ENCODE measurements around the gene FMO5.

DNA sequence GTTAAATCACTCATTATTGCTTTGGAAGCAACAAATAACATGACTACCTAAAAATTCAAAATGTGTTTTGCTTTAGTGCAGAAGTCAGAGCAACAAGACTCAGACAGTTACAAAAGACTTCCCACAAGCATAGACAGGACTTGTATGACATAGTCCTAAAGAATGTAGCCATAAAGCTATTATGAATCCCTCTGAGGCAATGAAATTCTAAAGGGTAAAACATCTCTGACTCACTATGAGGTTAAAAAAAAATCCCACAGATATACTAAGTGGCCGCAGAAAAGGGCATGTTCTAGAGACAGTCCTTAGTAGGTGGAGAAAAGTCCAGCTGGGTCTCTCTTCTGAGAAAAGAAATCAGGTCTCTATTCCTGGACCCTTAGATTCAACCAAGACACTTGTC is 57.8 kb downstream of the FMO5 start:
- TF ChIP-seq, protein P1, sequence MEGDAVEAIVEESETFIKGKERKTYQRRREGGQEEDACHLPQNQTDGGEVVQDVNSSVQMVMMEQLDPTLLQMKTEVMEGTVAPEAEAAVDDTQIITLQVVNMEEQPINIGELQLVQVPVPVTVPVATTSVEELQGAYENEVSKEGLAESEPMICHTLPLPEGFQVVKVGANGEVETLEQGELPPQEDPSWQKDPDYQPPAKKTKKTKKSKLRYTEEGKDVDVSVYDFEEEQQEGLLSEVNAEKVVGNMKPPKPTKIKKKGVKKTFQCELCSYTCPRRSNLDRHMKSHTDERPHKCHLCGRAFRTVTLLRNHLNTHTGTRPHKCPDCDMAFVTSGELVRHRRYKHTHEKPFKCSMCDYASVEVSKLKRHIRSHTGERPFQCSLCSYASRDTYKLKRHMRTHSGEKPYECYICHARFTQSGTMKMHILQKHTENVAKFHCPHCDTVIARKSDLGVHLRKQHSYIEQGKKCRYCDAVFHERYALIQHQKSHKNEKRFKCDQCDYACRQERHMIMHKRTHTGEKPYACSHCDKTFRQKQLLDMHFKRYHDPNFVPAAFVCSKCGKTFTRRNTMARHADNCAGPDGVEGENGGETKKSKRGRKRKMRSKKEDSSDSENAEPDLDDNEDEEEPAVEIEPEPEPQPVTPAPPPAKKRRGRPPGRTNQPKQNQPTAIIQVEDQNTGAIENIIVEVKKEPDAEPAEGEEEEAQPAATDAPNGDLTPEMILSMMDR (tag by site-specific recombination; IDR thresholded peaks at IDR 0.05): no peak
- no peak for TF ChIP-seq GLI4 (tag by site-specific recombination; IDR thresholded peaks at IDR 0.05)
- TF ChIP-seq, protein P2, sequence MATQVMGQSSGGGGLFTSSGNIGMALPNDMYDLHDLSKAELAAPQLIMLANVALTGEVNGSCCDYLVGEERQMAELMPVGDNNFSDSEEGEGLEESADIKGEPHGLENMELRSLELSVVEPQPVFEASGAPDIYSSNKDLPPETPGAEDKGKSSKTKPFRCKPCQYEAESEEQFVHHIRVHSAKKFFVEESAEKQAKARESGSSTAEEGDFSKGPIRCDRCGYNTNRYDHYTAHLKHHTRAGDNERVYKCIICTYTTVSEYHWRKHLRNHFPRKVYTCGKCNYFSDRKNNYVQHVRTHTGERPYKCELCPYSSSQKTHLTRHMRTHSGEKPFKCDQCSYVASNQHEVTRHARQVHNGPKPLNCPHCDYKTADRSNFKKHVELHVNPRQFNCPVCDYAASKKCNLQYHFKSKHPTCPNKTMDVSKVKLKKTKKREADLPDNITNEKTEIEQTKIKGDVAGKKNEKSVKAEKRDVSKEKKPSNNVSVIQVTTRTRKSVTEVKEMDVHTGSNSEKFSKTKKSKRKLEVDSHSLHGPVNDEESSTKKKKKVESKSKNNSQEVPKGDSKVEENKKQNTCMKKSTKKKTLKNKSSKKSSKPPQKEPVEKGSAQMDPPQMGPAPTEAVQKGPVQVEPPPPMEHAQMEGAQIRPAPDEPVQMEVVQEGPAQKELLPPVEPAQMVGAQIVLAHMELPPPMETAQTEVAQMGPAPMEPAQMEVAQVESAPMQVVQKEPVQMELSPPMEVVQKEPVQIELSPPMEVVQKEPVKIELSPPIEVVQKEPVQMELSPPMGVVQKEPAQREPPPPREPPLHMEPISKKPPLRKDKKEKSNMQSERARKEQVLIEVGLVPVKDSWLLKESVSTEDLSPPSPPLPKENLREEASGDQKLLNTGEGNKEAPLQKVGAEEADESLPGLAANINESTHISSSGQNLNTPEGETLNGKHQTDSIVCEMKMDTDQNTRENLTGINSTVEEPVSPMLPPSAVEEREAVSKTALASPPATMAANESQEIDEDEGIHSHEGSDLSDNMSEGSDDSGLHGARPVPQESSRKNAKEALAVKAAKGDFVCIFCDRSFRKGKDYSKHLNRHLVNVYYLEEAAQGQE (tag by site-specific recombination; IDR thresholded peaks at IDR 0.05): no peak
- TF ChIP-seq, protein P3, sequence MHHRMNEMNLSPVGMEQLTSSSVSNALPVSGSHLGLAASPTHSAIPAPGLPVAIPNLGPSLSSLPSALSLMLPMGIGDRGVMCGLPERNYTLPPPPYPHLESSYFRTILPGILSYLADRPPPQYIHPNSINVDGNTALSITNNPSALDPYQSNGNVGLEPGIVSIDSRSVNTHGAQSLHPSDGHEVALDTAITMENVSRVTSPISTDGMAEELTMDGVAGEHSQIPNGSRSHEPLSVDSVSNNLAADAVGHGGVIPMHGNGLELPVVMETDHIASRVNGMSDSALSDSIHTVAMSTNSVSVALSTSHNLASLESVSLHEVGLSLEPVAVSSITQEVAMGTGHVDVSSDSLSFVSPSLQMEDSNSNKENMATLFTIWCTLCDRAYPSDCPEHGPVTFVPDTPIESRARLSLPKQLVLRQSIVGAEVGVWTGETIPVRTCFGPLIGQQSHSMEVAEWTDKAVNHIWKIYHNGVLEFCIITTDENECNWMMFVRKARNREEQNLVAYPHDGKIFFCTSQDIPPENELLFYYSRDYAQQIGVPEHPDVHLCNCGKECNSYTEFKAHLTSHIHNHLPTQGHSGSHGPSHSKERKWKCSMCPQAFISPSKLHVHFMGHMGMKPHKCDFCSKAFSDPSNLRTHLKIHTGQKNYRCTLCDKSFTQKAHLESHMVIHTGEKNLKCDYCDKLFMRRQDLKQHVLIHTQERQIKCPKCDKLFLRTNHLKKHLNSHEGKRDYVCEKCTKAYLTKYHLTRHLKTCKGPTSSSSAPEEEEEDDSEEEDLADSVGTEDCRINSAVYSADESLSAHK (tag by site-specific recombination; IDR thresholded peaks at IDR 0.05): no peak
- TF ChIP-seq, protein P4, sequence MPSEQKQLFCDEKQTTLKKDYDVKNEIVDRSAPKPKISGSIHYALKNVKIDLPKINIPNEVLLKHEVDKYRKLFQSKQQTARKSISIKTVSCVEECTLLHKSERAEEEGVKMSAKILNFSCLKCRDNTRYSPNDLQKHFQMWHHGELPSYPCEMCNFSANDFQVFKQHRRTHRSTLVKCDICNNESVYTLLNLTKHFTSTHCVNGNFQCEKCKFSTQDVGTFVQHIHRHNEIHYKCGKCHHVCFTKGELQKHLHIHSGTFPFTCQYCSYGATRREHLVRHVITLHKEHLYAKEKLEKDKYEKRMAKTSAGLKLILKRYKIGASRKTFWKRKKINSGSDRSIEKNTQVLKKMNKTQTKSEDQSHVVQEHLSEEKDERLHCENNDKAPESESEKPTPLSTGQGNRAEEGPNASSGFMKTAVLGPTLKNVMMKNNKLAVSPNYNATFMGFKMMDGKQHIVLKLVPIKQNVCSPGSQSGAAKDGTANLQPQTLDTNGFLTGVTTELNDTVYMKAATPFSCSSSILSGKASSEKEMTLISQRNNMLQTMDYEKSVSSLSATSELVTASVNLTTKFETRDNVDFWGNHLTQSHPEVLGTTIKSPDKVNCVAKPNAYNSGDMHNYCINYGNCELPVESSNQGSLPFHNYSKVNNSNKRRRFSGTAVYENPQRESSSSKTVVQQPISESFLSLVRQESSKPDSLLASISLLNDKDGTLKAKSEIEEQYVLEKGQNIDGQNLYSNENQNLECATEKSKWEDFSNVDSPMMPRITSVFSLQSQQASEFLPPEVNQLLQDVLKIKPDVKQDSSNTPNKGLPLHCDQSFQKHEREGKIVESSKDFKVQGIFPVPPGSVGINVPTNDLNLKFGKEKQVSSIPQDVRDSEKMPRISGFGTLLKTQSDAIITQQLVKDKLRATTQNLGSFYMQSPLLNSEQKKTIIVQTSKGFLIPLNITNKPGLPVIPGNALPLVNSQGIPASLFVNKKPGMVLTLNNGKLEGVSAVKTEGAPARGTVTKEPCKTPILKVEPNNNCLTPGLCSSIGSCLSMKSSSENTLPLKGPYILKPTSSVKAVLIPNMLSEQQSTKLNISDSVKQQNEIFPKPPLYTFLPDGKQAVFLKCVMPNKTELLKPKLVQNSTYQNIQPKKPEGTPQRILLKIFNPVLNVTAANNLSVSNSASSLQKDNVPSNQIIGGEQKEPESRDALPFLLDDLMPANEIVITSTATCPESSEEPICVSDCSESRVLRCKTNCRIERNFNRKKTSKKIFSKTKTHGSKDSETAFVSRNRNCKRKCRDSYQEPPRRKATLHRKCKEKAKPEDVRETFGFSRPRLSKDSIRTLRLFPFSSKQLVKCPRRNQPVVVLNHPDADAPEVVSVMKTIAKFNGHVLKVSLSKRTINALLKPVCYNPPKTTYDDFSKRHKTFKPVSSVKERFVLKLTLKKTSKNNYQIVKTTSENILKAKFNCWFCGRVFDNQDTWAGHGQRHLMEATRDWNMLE (tag by site-specific recombination; conservative IDR thresholded peaks at IDR 0.05; ENCODE audit: low read depth): no peak
- no peak for TF ChIP-seq TCF7L2 (IDR thresholded peaks at IDR 0.05; ENCODE audit: borderline replicate concordance, low read depth, low read length)
